B cell (primary cell): ENCODE results near the gene TCF12. TPM values are rescaled to one million over a fixed set of nuclear protein-coding genes. Genes with fewer than 3 reads are reported as not detected.

ENCODE experiments used
- ATAC-seq: fragments of 200-7000 bp; cut with Tn5 transposase; one replicate; pipeline ENCODE4 v1.10.0; 2021; ENCODE audit warnings: low read depth, mild to moderate bottlenecking, moderate number of reproducible peaks, moderate library complexity
- CTCF ChIA-PET: fragments of 350-600 bp; sonication (Branson Sonifier 250); formaldehyde crosslinking; loops from one replicate; lab custom pipeline; 2021; ENCODE audit warnings: antibody characterized with exemption, inconsistent platforms; lab: Charles Lee
- POLR2A ChIA-PET: fragments of 350-600 bp; sonication (Branson Sonifier 250); formaldehyde crosslinking; loops from one replicate; lab custom pipeline; 2021; ENCODE audit warnings: antibody characterized with exemption; lab: Charles Lee
- DNase-seq: peaks from one replicate; pipeline ENCODE4 v3.0.0; 2013
- H2AFZ ChIP-seq: 2 replicates; pipeline ENCODE4 v1.6.1; 2012; ENCODE audit warnings: mild to moderate bottlenecking, low read depth, low read length; ENCODE audit not compliant: insufficient read depth, poor library complexity, severe bottlenecking
- H3K27ac ChIP-seq, 2 donors: 1 replicate in 1 of 2; 2 replicates in 1 of 2; pipeline ENCODE4 v1.5.1; 2012 to 2013; ENCODE audit warnings: low read length in 2 of 2, mild to moderate bottlenecking in 2 of 2, moderate library complexity in 1 of 2
- H3K27me3 ChIP-seq, 4 experiments: fragments of 200-600 bp in 1 of 4; sonication (generic) in 1 of 4; replicated peaks in 1 of 4; 1 replicate in 2 of 4; 2 replicates in 2 of 4; pipeline versions ENCODE4 v1.6.1 to v1.7.0; 2013 to 2016; ENCODE audit warnings: low read length in 3 of 4, mild to moderate bottlenecking in 2 of 4, mixed read lengths in 1 of 4, moderate library complexity in 1 of 4; ENCODE audit not compliant: insufficient read depth in 4 of 4, control insufficient read depth in 3 of 4; ENCODE audit errors: control extremely low read depth in 1 of 4
- H3K36me3 ChIP-seq, 2 experiments: replicated peaks in 1 of 2; 1 replicate in 1 of 2; 2 replicates in 1 of 2; pipeline versions ENCODE4 v1.6.1 to v1.7.1; 2013; ENCODE audit warnings: low read length in 1 of 2; ENCODE audit not compliant: insufficient read depth in 2 of 2, control insufficient read depth in 1 of 2; ENCODE audit errors: control extremely low read depth in 1 of 2, extremely low read depth in 1 of 2
- H3K4me1 ChIP-seq, 2 donors: fragments of 200-600 bp in 1 of 2; sonication (generic) in 1 of 2; 1 replicate in 1 of 2; 2 replicates in 1 of 2; pipeline versions ENCODE4 v1.5.1 to v1.6.1; 2013 to 2017; ENCODE audit warnings: low read length in 2 of 2; ENCODE audit not compliant: control insufficient read depth in 2 of 2, insufficient read depth in 2 of 2
- H3K4me2 ChIP-seq: replicated peaks from 2 replicates; pipeline ENCODE3; 2012; ENCODE audit warnings: mild to moderate bottlenecking, low read depth, low read length; ENCODE audit not compliant: poor library complexity, severe bottlenecking
- H3K4me3 ChIP-seq, 5 experiments: fragments of 200-600 bp in 1 of 5; sonication (generic) in 1 of 5; 1 replicate in 3 of 5; 2 replicates in 2 of 5; pipeline versions ENCODE4 v1.5.1 to v1.7.0; 2011 to 2016; ENCODE audit warnings: low read length in 4 of 5, mild to moderate bottlenecking in 4 of 5, low read depth in 2 of 5, control low read depth in 1 of 5, moderate library complexity in 1 of 5; ENCODE audit not compliant: insufficient read depth in 1 of 5; ENCODE audit errors: control extremely low read depth in 1 of 5, extremely low read depth in 1 of 5
- H3K79me2 ChIP-seq: fragments of 200-600 bp; sonication (generic); one replicate; pipeline ENCODE4 v1.6.0; 2016; ENCODE audit warnings: low read length; ENCODE audit not compliant: control insufficient read depth, insufficient read depth
- H3K9ac ChIP-seq: fragments of 200-600 bp; sonication (generic); 2 replicates; pipeline ENCODE4 v1.6.1; 2017; ENCODE audit warnings: mild to moderate bottlenecking, low read length, moderate library complexity
- H3K9me3 ChIP-seq, 3 donors: one replicate each; pipeline versions ENCODE4 v1.6.1 to v1.7.1; 2013; ENCODE audit warnings: low read length in 2 of 3; ENCODE audit not compliant: control insufficient read depth in 2 of 3, insufficient read depth in 1 of 3; ENCODE audit errors: control extremely low read depth in 1 of 3
- H4K20me1 ChIP-seq: 2 replicates; pipeline ENCODE4 v1.6.0; 2012; ENCODE audit warnings: mild to moderate bottlenecking, low read length; ENCODE audit not compliant: insufficient read depth, control insufficient read depth, poor library complexity, severe bottlenecking
- H3K27ac Mint-ChIP-seq: one replicate; pipeline ENCODE4 v1.8.0; 2021; ENCODE audit warnings: mixed read lengths
- H3K27me3 Mint-ChIP-seq: one replicate; pipeline ENCODE4 v1.8.0; 2021; ENCODE audit warnings: mixed read lengths
- H3K4me1 Mint-ChIP-seq: one replicate; pipeline ENCODE4 v1.8.0; 2021; ENCODE audit warnings: mixed read lengths
- H3K4me3 Mint-ChIP-seq: one replicate; pipeline ENCODE4 v1.8.0; 2021; ENCODE audit warnings: mixed read lengths
- H3K9me3 Mint-ChIP-seq: one replicate; pipeline ENCODE4 v1.8.0; 2022; ENCODE audit warnings: mixed read lengths; ENCODE audit not compliant: insufficient read depth
- CTCF ChIP-seq: fragments of 200-600 bp; IDR thresholded peaks from one replicate; pipeline ENCODE4 v1.8.0; 2022; ENCODE audit warnings: antibody characterized with exemption, mild to moderate bottlenecking
- EZH2 ChIP-seq: IDR thresholded peaks from 2 replicates; pipeline ENCODE4 v1.6.1; 2012; ENCODE audit warnings: borderline replicate concordance, low read depth, mild to moderate bottlenecking, moderate library complexity, low read length; ENCODE audit not compliant: insufficient read depth, poor library complexity, severe bottlenecking
- WGBS: methylation state at CpG from one replicate; pipeline ENCODE4 v1.1.5; 2013; ENCODE audit warnings: missing lambda C conversion rate; ENCODE audit not compliant: insufficient coverage; 5-methylcytosine and 5-hydroxymethylcytosine counted together
- intact Hi-C: fragments of 100-400 bp; cut with micrococcal nuclease; formaldehyde crosslinking; loops from one replicate; pipeline ENCODE4 v1.10.0; 2022
- polyA plus RNA-seq: library from polyadenylated mRNA; depleted of rRNA; stranded (reverse); fragments of >200 nt; gene quantifications from 2 replicates; pipeline ENCODE4 v1.2.3, GENCODE V29; 2012
- total RNA-seq, 2 donors: library from RNA; stranded (reverse); fragments of 120-200 nt in 1 of 2; gene quantifications; 1 replicate in 1 of 2; 2 replicates in 1 of 2; pipeline versions ENCODE4 v1.2.3 to v1.2.4, GENCODE V29; 2013 to 2022

TCF12 gene
- total and polyA plus RNA-seq, 2 donors (not counting 1 experiment from before 2014, with no cell fraction given): 27.1 to 131 TPM

GRCh38 chr15:57221134-57221533, 302.7 kb downstream of the TCF12 start:
- Mint-ChIP-seq H3K4me3 (no peak overlapping the region), H3K4me1 (peaks cover 42% of the 10 kb centered on the region), H3K27me3 (no peaks in the 10 kb centered on the region), H3K27ac (no peak overlapping the region), H3K9me3 (no peaks in the 10 kb centered on the region)
- Histone ChIP-seq H3K9me3 (no peaks in the 10 kb centered on the region), H2AFZ (no peak overlapping the region), H3K36me3 (no peaks in the 10 kb centered on the region), H4K20me1 (no peaks in the 10 kb centered on the region), H3K9ac (no peak overlapping the region), H3K27ac (no peak overlapping the region), H3K27me3 (no peaks in the 10 kb centered on the region), H3K4me1 (peaks cover 12 to 18% of the 10 kb centered on the region in 2 donors), H3K4me2 (no peak overlapping the region), H3K4me3 (no peak overlapping the region), H3K79me2 (peaks cover 46% of the 10 kb centered on the region)
- no peak for DNase-seq
- TF ChIP-seq EZH2: no peak
- no peak for TF ChIP-seq CTCF
- no peak for ATAC-seq
- intact Hi-C loops: loop anchor here (5.0 kb wide), 1 partner anchor 36 kb away; no protein-coding TSS in a partner anchor
- no CpG with 5 or more reads among the region's 1 CpG for WGBS
- POLR2A ChIA-PET: interaction anchor here (0.6 to 1.2 kb wide), 2 partner anchors 12 to 35 kb away, joined by 3 read pairs; no protein-coding TSS in a partner anchor
- CTCF ChIA-PET: interaction anchor here (0.9 to 3.7 kb wide), 4 partner anchors 11 to 307 kb away, joined by 3 to 15 read pairs (median 4); no protein-coding TSS in a partner anchor

- Mint-ChIP-seq H3K27ac (no peak overlapping the region), H3K4me3 (no peak overlapping the region), H3K9me3 (no peaks in the 10 kb centered on the region), H3K4me1 (peaks cover 40% of the 10 kb centered on the region), H3K27me3 (no peaks in the 10 kb centered on the region)
- H3K4me3 ChIP-seq: no peak overlapping the region
- TF ChIP-seq CTCF (no peak), EZH2 (no peak)
- H2AFZ ChIP-seq: no peak overlapping the region
- POLR2A ChIA-PET: no interaction called here
- DNase-seq: no peak
- CTCF ChIA-PET: interaction anchor here (3.7 kb wide), 1 partner anchor 77 kb away, joined by 15 read pairs; no protein-coding TSS in a partner anchor
- no peaks in the 10 kb centered on the region for H3K9me3 ChIP-seq
- WGBS: no CpG with 5 or more reads among the region's 2 CpGs
- H3K27me3 ChIP-seq: no peaks in the 10 kb centered on the region
- H3K27ac ChIP-seq: no peak overlapping the region
- no peak overlapping the region for H3K4me2 ChIP-seq
- no peaks in the 10 kb centered on the region for H3K36me3 ChIP-seq
- intact Hi-C loops: loop anchor here (5.0 kb wide), 1 partner anchor 34 kb away; no protein-coding TSS in a partner anchor
- no peak for ATAC-seq
- H4K20me1 ChIP-seq: no peaks in the 10 kb centered on the region
- peaks cover 39% of the 10 kb centered on the region for H3K79me2 ChIP-seq
- H3K9ac ChIP-seq: no peak overlapping the region
- peaks cover 6 to 11% of the 10 kb centered on the region in 2 donors for H3K4me1 ChIP-seq
These were observed 304.9 kb downstream of the TCF12 start for GRCh38 chr15:57223345-57223744.
